ENCODE data around the gene EDIL3.

The EDIL3 gene

GRCh38 chr5:84255315-84255714 is 129.4 kb downstream of the EDIL3 start:
- DNase-seq = no peak

GRCh38 chr5:84253946-84254345 is 130.7 kb downstream of the EDIL3 start:
- DNase-seq = no peak

GRCh38 chr5:84251503-84251902 is 133.2 kb downstream of the EDIL3 start:
- DNase-seq = no peak

- DNase-seq = no peak
Measured at GRCh38 chr5:84249918-84250630, 134.6 kb downstream of the EDIL3 start.

GRCh38 chr5:84248013-84248412 is 136.7 kb downstream of the EDIL3 start:
- DNase-seq = no peak

GRCh38 chr5:84242286-84242685 is 142.4 kb downstream of the EDIL3 start:
- no peak for DNase-seq

- DNase-seq = no peak
Measured at GRCh38 chr5:84239494-84239893, 145.2 kb downstream of the EDIL3 start.

- no peak for DNase-seq
Measured at GRCh38 chr5:84237126-84237525, 147.6 kb downstream of the EDIL3 start.

- DNase-seq = no peak
Measured at GRCh38 chr5:84231433-84231832, 153.2 kb downstream of the EDIL3 start.

GRCh38 chr5:84229045-84229444 is 155.6 kb downstream of the EDIL3 start:
- no peak for DNase-seq

- no peak for DNase-seq
Measured at GRCh38 chr5:84228266-84228665, 156.4 kb downstream of the EDIL3 start.

- no peak for DNase-seq
Measured at GRCh38 chr5:84227236-84227635, 157.4 kb downstream of the EDIL3 start.

GRCh38 chr5:84218546-84218945 is 166.1 kb downstream of the EDIL3 start:
- DNase-seq = no peak

- no peak for DNase-seq
Measured at GRCh38 chr5:84215521-84215920, 169.2 kb downstream of the EDIL3 start.

GRCh38 chr5:84213861-84214260 is 170.8 kb downstream of the EDIL3 start:
- DNase-seq = no peak

- DNase-seq = no peak
Measured at GRCh38 chr5:84213212-84213611, 171.5 kb downstream of the EDIL3 start.

- no peak for DNase-seq
Measured at GRCh38 chr5:84204772-84205171, 179.9 kb downstream of the EDIL3 start.

GRCh38 chr5:84202136-84202535 is 182.5 kb downstream of the EDIL3 start:
- no peak for DNase-seq

GRCh38 chr5:84197538-84197937 is 187.1 kb downstream of the EDIL3 start:
- no peak for DNase-seq

- DNase-seq = no peak
Measured at GRCh38 chr5:84191281-84191680, 193.4 kb downstream of the EDIL3 start.

- no peak for DNase-seq
Measured at GRCh38 chr5:84184857-84185256, 199.8 kb downstream of the EDIL3 start.

- no peak for DNase-seq
Measured at GRCh38 chr5:84181093-84181492, 203.6 kb downstream of the EDIL3 start.

- no peak for DNase-seq
Measured at GRCh38 chr5:84168841-84169240, 215.8 kb downstream of the EDIL3 start.

GRCh38 chr5:84163671-84164070 is 221.0 kb downstream of the EDIL3 start:
- no peak for DNase-seq

GRCh38 chr5:84162695-84163094 is 222.0 kb downstream of the EDIL3 start:
- no peak for DNase-seq
